Fibroblast of skin of back (primary cell): ENCODE measurements around the gene SLC2A8.

ENCODE experiments used
- DNase-seq: peaks from one replicate; pipeline ENCODE4 v3.0.0-alpha.2; 2013

Gene SLC2A8

GRCh38 chr9:127403507-127404192 lies 6.7 kb downstream of the SLC2A8 start:
- DNase-seq = no peak

GRCh38 chr9:127404631-127405030 lies 7.7 kb downstream of the SLC2A8 start:
- no peak for DNase-seq

- no peak for DNase-seq
Measured at GRCh38 chr9:127405344-127406125, 8.6 kb downstream of the SLC2A8 start.

- DNase-seq = no peak
Measured at GRCh38 chr9:127406799-127407491, 10.0 kb downstream of the SLC2A8 start.

- DNase-seq = no peak
Measured at GRCh38 chr9:127407492-127407843, 10.5 kb downstream of the SLC2A8 start.

GRCh38 chr9:127411122-127411521 lies 14.2 kb downstream of the SLC2A8 start:
- no peak for DNase-seq

GRCh38 chr9:127415141-127415540 lies 18.2 kb downstream of the SLC2A8 start:
- no peak for DNase-seq

GRCh38 chr9:127415657-127416056 lies 18.7 kb downstream of the SLC2A8 start:
- DNase-seq = no peak

- DNase-seq = peak; percentile 45
Measured at GRCh38 chr9:127417131-127418036, 20.4 kb downstream of the SLC2A8 start.

GRCh38 chr9:127418037-127418471 lies 21.1 kb downstream of the SLC2A8 start:
- no peak for DNase-seq

GRCh38 chr9:127419348-127419747 lies 22.4 kb downstream of the SLC2A8 start:
- no peak for DNase-seq

GRCh38 chr9:127421057-127421456 lies 24.1 kb downstream of the SLC2A8 start:
- DNase-seq = no peak

GRCh38 chr9:127422133-127422782 lies 25.3 kb downstream of the SLC2A8 start:
- DNase-seq = no peak

- no peak for DNase-seq
Measured at GRCh38 chr9:127422787-127423186, 25.8 kb downstream of the SLC2A8 start.

GRCh38 chr9:127423476-127423933 lies 26.5 kb downstream of the SLC2A8 start:
- no peak for DNase-seq

GRCh38 chr9:127423934-127424675 lies 27.1 kb downstream of the SLC2A8 start, which contains the start of gene ZNF79:
Gene ZNF79, plus strand, starts transcription at chr9:127424382. Its CDS starts 406 bp downstream, at chr9:127424788.
- DNase-seq = peak; percentile 90

- DNase-seq = no peak
Measured at GRCh38 chr9:127424676-127424999, 27.7 kb downstream of the SLC2A8 start.

GRCh38 chr9:127426756-127427155 lies 29.8 kb downstream of the SLC2A8 start:
- no peak for DNase-seq

- DNase-seq = no peak
Measured at GRCh38 chr9:127428348-127428747, 31.4 kb downstream of the SLC2A8 start.

- DNase-seq = no peak
Measured at GRCh38 chr9:127430415-127430814, 33.4 kb downstream of the SLC2A8 start.
